ENCODE measurements around the gene DLL3. TPM values are rescaled to one million over a fixed set of nuclear protein-coding genes. Genes with fewer than 3 reads are reported as not detected.
A peak's percentile ranks its signal among the peaks of the same experiment; 100 is the strongest.

DLL3 gene
- total and polyA plus RNA-seq, 9 of the 15 experiments (the other 6 are each of a cell fraction or from before 2014, with no cell fraction given) = 0.80 to 6.3 (median 1.2) TPM

GRCh38 chr19:39502640-39503417, 4.1 kb downstream of the DLL3 start (continued):
- TF ChIP-seq ZNF668 (CRISPR knock-in tag; IDR thresholded peaks at IDR 0.05) (no peak), ETV6 (IDR thresholded peaks at IDR 0.05; ENCODE audit: borderline replicate concordance in 1 of 2, low read depth in 2 of 2, low read length in 1 of 2) (no peak), ETV6 (CRISPR knock-in tag; IDR thresholded peaks at IDR 0.05; ENCODE audit: borderline replicate concordance) (peak; percentile 100), KLF6 (CRISPR knock-in tag; IDR thresholded peaks at IDR 0.05; ENCODE audit: borderline replicate concordance) (no peak), RB1 (IDR thresholded peaks at IDR 0.05; ENCODE audit: low read depth) (peak; percentile 98), NR2C1 (IDR thresholded peaks at IDR 0.05) (no peak), NR2C1 (tag; IDR thresholded peaks at IDR 0.05) (no peak), RBM39 (optimal IDR thresholded peaks at IDR 0.05; ENCODE audit: low read depth, low read length) (no peak), FOXP4 (CRISPR knock-in tag; IDR thresholded peaks at IDR 0.05; ENCODE audit: borderline replicate concordance) (peak; percentile 100), AFF1 (IDR thresholded peaks at IDR 0.05; ENCODE audit: low read depth in 1 of 2, partially characterized antibody in 2 of 2) (no peak), TCF15 (CRISPR knock-in tag; IDR thresholded peaks at IDR 0.05) (no peak), TRIM25 (IDR thresholded peaks at IDR 0.05; ENCODE audit: borderline replicate concordance) (no peak), RBFOX2 (IDR thresholded peaks at IDR 0.05; ENCODE audit: low read depth, low read length) (peak; percentile 63; the same call in 1 of the 2 replicates), IRF9 (tag; IDR thresholded peaks at IDR 0.05) (no peak), OTX1 (CRISPR knock-in tag; IDR thresholded peaks at IDR 0.05) (no peak), TCF7 (IDR thresholded peaks at IDR 0.05; ENCODE audit: borderline replicate concordance) (no peak; the same call in 1 of the 2 replicates), MBD2 (IDR thresholded peaks at IDR 0.05; ENCODE audit: borderline replicate concordance, low read depth) (no peak; the same call in 1 of the 2 replicates), ZKSCAN1 (IDR thresholded peaks at IDR 0.05; ENCODE audit: low read depth, low read length) (no peak; the same call in 1 of the 2 replicates)

Data from K562 (cell line).